Measurements from ENCODE around the gene CAPNS1. TPM values are rescaled to one million over a fixed set of nuclear protein-coding genes. Genes with fewer than 3 reads are reported as not detected.

Gene CAPNS1
- total and polyA plus RNA-seq, 2 of the 13 experiments (the other 11 are each of a cell fraction or from before 2014, with no cell fraction given): 322 to 526 TPM

- DNase-seq (ENCODE audit: low spot score) (peak; percentile 52), ATAC-seq (peak; percentile 42), FAIRE-seq (peak; percentile 30)
- Histone ChIP-seq H3K79me2 (ENCODE audit: insufficient read depth, low read length) (no peaks in the 10 kb centered on the region), H2AFZ (ENCODE audit: low read length) (peak overlapping the region; percentile 36), H3K36me3 (replicated peaks in 1 of 2; ENCODE audit: control insufficient read depth in 1 of 2, insufficient read depth in 2 of 2, low read length in 2 of 2) (peaks cover 4 to 20% of the 10 kb centered on the region in 2 experiments; a peak in 3 of 5 replicates), H3K9me3 (ENCODE audit: low read length) (no peaks in the 10 kb centered on the region), H3K27me3 (ENCODE audit: control insufficient read depth in 1 of 2, insufficient read depth in 2 of 2, low read length in 2 of 2) (no peaks in the 10 kb centered on the region), H3K4me2 (ENCODE audit: low read depth, low read length) (peak overlapping the region; percentile 90), H3K27ac (ENCODE audit: extremely low read length, insufficient read depth, low read length) (peak overlapping the region; percentile 90), H3K9ac (ENCODE audit: insufficient read depth, low read depth, low read length) (peak overlapping the region; percentile 57), H3K4me3 (replicated peaks in 1 of 3; ENCODE audit: insufficient read depth in 1 of 3, low read depth in 2 of 3, low read length in 3 of 3) (peak overlapping the region; percentile 36 to 76 (median 72)), H3K4me1 (ENCODE audit: insufficient read depth, low read length) (peaks cover 45% of the 10 kb centered on the region), H4K20me1 (ENCODE audit: insufficient read depth, low read length) (no peaks in the 10 kb centered on the region)
- intact Hi-C loops (cut with micrococcal nuclease; ENCODE audit: unreplicated experiment): loop anchor here (1.0 to 10.0 kb wide), 2 partner anchors 8 to 366 kb away; no protein-coding TSS in a partner anchor
- in situ Hi-C loops (cut with HindIII; ENCODE audit: extremely low pct_ligation_motif_present, low pct_unique_long_range_greater_than_20kb): loop anchor here (5.0 kb wide), 1 partner anchor 44 kb away; no protein-coding TSS in a partner anchor
- BruUV-seq (replicated peaks): no TSS peak
- ChIA-PET CTCF (ENCODE audit: low intra/inter-chr PET ratio, low total read pairs) (interaction anchor here (0.7 to 1.9 kb wide), 4 partner anchors 8 to 365 kb away, joined by 3 to 44 read pairs (median 3); no protein-coding TSS in a partner anchor), POLR2A (interaction anchor here (1.0 to 3.3 kb wide), 16 partner anchors 9 to 361 kb away, joined by 3 to 51 read pairs (median 8); partner anchors contain the start of genes CAPNS1, POLR2I, TBCB and THAP8)
- 3% methylated on average over 10 of the region's 10 CpGs for WGBS (ENCODE audit: low lambda C conversion rate)
- no peak for TF ChIP-seq MBNL3 (CRISPR knock-in tag; conservative IDR thresholded peaks at IDR 0.05)
- no peak for TF ChIP-seq MTA3 (CRISPR knock-in tag; IDR thresholded peaks at IDR 0.05)
- no peak for TF ChIP-seq ZNF136 (CRISPR knock-in tag; IDR thresholded peaks at IDR 0.05; ENCODE audit: low read depth)
- no peak for TF ChIP-seq ZNF816 (CRISPR knock-in tag; IDR thresholded peaks at IDR 0.05; ENCODE audit: borderline replicate concordance)
- no peak for TF ChIP-seq SALL2 (CRISPR knock-in tag; IDR thresholded peaks at IDR 0.05)
- no peak for TF ChIP-seq ADNP (CRISPR knock-in tag; IDR thresholded peaks at IDR 0.05)
- no peak for TF ChIP-seq ZSCAN29 (CRISPR knock-in tag; conservative IDR thresholded peaks at IDR 0.05)
- TF ChIP-seq TEAD2 (CRISPR knock-in tag; IDR thresholded peaks at IDR 0.05): no peak
- no peak for TF ChIP-seq IRF9 (CRISPR knock-in tag; IDR thresholded peaks at IDR 0.05; ENCODE audit: borderline replicate concordance)
- peak; percentile 17; the same call in 1 of the 2 replicates for TF ChIP-seq ZNF790 (CRISPR knock-in tag; IDR thresholded peaks at IDR 0.05; ENCODE audit: borderline replicate concordance)
- no peak for TF ChIP-seq MAFG (CRISPR knock-in tag; IDR thresholded peaks at IDR 0.05)
- no peak for TF ChIP-seq ZNF292 (CRISPR knock-in tag; IDR thresholded peaks at IDR 0.05; ENCODE audit: borderline replicate concordance, low read depth)
- TF ChIP-seq ZFP82 (CRISPR knock-in tag; IDR thresholded peaks at IDR 0.05; ENCODE audit: borderline replicate concordance): no peak
- TF ChIP-seq TAF15 (IDR thresholded peaks at IDR 0.05; ENCODE audit: low read depth, low read length, poor library complexity, severe bottlenecking): no peak
- no peak for TF ChIP-seq ZNF781 (CRISPR knock-in tag; IDR thresholded peaks at IDR 0.05; ENCODE audit: borderline replicate concordance, not compliant biosample characterization)
- peak; percentile 76; the same call in 1 of the 2 replicates for TF ChIP-seq MTERF4 (CRISPR knock-in tag; IDR thresholded peaks at IDR 0.05)
These were observed 11.5 kb upstream of the CAPNS1 start for GRCh38 chr19:36128392-36128736.

All from HepG2 (cell line).